B cell (primary cell): ENCODE data around the gene SYMPK. TPM values are rescaled to one million over a fixed set of nuclear protein-coding genes. Genes with fewer than 3 reads are reported as not detected.

Experiments
- ATAC-seq: fragments of 200-7000 bp; cut with Tn5 transposase; one replicate; pipeline ENCODE4 v1.10.0; 2021; ENCODE audit warnings: low read depth, mild to moderate bottlenecking, moderate number of reproducible peaks, moderate library complexity
- CTCF ChIA-PET: fragments of 350-600 bp; sonication (Branson Sonifier 250); formaldehyde crosslinking; loops from one replicate; lab custom pipeline; 2021; ENCODE audit warnings: antibody characterized with exemption, inconsistent platforms; lab: Charles Lee
- POLR2A ChIA-PET: fragments of 350-600 bp; sonication (Branson Sonifier 250); formaldehyde crosslinking; loops from one replicate; lab custom pipeline; 2021; ENCODE audit warnings: antibody characterized with exemption; lab: Charles Lee
- DNase-seq: peaks from one replicate; pipeline ENCODE4 v3.0.0; 2013
- H2AFZ ChIP-seq: 2 replicates; pipeline ENCODE4 v1.6.1; 2012; ENCODE audit warnings: mild to moderate bottlenecking, low read depth, low read length; ENCODE audit not compliant: insufficient read depth, poor library complexity, severe bottlenecking
- H3K27ac ChIP-seq, 2 donors: 1 replicate in 1 of 2; 2 replicates in 1 of 2; pipeline ENCODE4 v1.5.1; 2012 to 2013; ENCODE audit warnings: low read length in 2 of 2, mild to moderate bottlenecking in 2 of 2, moderate library complexity in 1 of 2
- H3K27me3 ChIP-seq, 4 experiments: fragments of 200-600 bp in 1 of 4; sonication (generic) in 1 of 4; replicated peaks in 1 of 4; 1 replicate in 2 of 4; 2 replicates in 2 of 4; pipeline versions ENCODE4 v1.6.1 to v1.7.0; 2013 to 2016; ENCODE audit warnings: low read length in 3 of 4, mild to moderate bottlenecking in 2 of 4, mixed read lengths in 1 of 4, moderate library complexity in 1 of 4; ENCODE audit not compliant: insufficient read depth in 4 of 4, control insufficient read depth in 3 of 4; ENCODE audit errors: control extremely low read depth in 1 of 4
- H3K36me3 ChIP-seq, 2 experiments: replicated peaks in 1 of 2; 1 replicate in 1 of 2; 2 replicates in 1 of 2; pipeline versions ENCODE4 v1.6.1 to v1.7.1; 2013; ENCODE audit warnings: low read length in 1 of 2; ENCODE audit not compliant: insufficient read depth in 2 of 2, control insufficient read depth in 1 of 2; ENCODE audit errors: control extremely low read depth in 1 of 2, extremely low read depth in 1 of 2
- H3K4me1 ChIP-seq, 2 donors: fragments of 200-600 bp in 1 of 2; sonication (generic) in 1 of 2; 1 replicate in 1 of 2; 2 replicates in 1 of 2; pipeline versions ENCODE4 v1.5.1 to v1.6.1; 2013 to 2017; ENCODE audit warnings: low read length in 2 of 2; ENCODE audit not compliant: control insufficient read depth in 2 of 2, insufficient read depth in 2 of 2
- H3K4me2 ChIP-seq: replicated peaks from 2 replicates; pipeline ENCODE3; 2012; ENCODE audit warnings: mild to moderate bottlenecking, low read depth, low read length; ENCODE audit not compliant: poor library complexity, severe bottlenecking
- H3K4me3 ChIP-seq, 5 experiments: fragments of 200-600 bp in 1 of 5; sonication (generic) in 1 of 5; 1 replicate in 3 of 5; 2 replicates in 2 of 5; pipeline versions ENCODE4 v1.5.1 to v1.7.0; 2011 to 2016; ENCODE audit warnings: low read length in 4 of 5, mild to moderate bottlenecking in 4 of 5, low read depth in 2 of 5, control low read depth in 1 of 5, moderate library complexity in 1 of 5; ENCODE audit not compliant: insufficient read depth in 1 of 5; ENCODE audit errors: control extremely low read depth in 1 of 5, extremely low read depth in 1 of 5
- H3K79me2 ChIP-seq: fragments of 200-600 bp; sonication (generic); one replicate; pipeline ENCODE4 v1.6.0; 2016; ENCODE audit warnings: low read length; ENCODE audit not compliant: control insufficient read depth, insufficient read depth
- H3K9ac ChIP-seq: fragments of 200-600 bp; sonication (generic); 2 replicates; pipeline ENCODE4 v1.6.1; 2017; ENCODE audit warnings: mild to moderate bottlenecking, low read length, moderate library complexity
- H3K9me3 ChIP-seq, 3 donors: one replicate each; pipeline versions ENCODE4 v1.6.1 to v1.7.1; 2013; ENCODE audit warnings: low read length in 2 of 3; ENCODE audit not compliant: control insufficient read depth in 2 of 3, insufficient read depth in 1 of 3; ENCODE audit errors: control extremely low read depth in 1 of 3
- H4K20me1 ChIP-seq: 2 replicates; pipeline ENCODE4 v1.6.0; 2012; ENCODE audit warnings: mild to moderate bottlenecking, low read length; ENCODE audit not compliant: insufficient read depth, control insufficient read depth, poor library complexity, severe bottlenecking
- H3K27ac Mint-ChIP-seq: one replicate; pipeline ENCODE4 v1.8.0; 2021; ENCODE audit warnings: mixed read lengths
- H3K27me3 Mint-ChIP-seq: one replicate; pipeline ENCODE4 v1.8.0; 2021; ENCODE audit warnings: mixed read lengths
- H3K4me1 Mint-ChIP-seq: one replicate; pipeline ENCODE4 v1.8.0; 2021; ENCODE audit warnings: mixed read lengths
- H3K4me3 Mint-ChIP-seq: one replicate; pipeline ENCODE4 v1.8.0; 2021; ENCODE audit warnings: mixed read lengths
- H3K9me3 Mint-ChIP-seq: one replicate; pipeline ENCODE4 v1.8.0; 2022; ENCODE audit warnings: mixed read lengths; ENCODE audit not compliant: insufficient read depth
- EZH2 ChIP-seq: IDR thresholded peaks from 2 replicates; pipeline ENCODE4 v1.6.1; 2012; ENCODE audit warnings: borderline replicate concordance, low read depth, mild to moderate bottlenecking, moderate library complexity, low read length; ENCODE audit not compliant: insufficient read depth, poor library complexity, severe bottlenecking
- WGBS: methylation state at CpG from one replicate; pipeline ENCODE4 v1.1.5; 2013; ENCODE audit warnings: missing lambda C conversion rate; ENCODE audit not compliant: insufficient coverage; 5-methylcytosine and 5-hydroxymethylcytosine counted together
- intact Hi-C: fragments of 100-400 bp; cut with micrococcal nuclease; formaldehyde crosslinking; loops from one replicate; pipeline ENCODE4 v1.10.0; 2022
- polyA plus RNA-seq: library from polyadenylated mRNA; depleted of rRNA; stranded (reverse); fragments of >200 nt; gene quantifications from 2 replicates; pipeline ENCODE4 v1.2.3, GENCODE V29; 2012
- total RNA-seq, 2 donors: library from RNA; stranded (reverse); fragments of 120-200 nt in 1 of 2; gene quantifications; 1 replicate in 1 of 2; 2 replicates in 1 of 2; pipeline versions ENCODE4 v1.2.3 to v1.2.4, GENCODE V29; 2013 to 2022
- TF ChIP-seq, protein P1 (sequence below): fragments of 200-600 bp; IDR thresholded peaks from one replicate; pipeline ENCODE4 v1.8.0; 2022; ENCODE audit warnings: antibody characterized with exemption, mild to moderate bottlenecking

SYMPK gene
- total and polyA plus RNA-seq, 2 donors (not counting 1 experiment from before 2014, with no cell fraction given) = 119 to 138 TPM

DNA sequence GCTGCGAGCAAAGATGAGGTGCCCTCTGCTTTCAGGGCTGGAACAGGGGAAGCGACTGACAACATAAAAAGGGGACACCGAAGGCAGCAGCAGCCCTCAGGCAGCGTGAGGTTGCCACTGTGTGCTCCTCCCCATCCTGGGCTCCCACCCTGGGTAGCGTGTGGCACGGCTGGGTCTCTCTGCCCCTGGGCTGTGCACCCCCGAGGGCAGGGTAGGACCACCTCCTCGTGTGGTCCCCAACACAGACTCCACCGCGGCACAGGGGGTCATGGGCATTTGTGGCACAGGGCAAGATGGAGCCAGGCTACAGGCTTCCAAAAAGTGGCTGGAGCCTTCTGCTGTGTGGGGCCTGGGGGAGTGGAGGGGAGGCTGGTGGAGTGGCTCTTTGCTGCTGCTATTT lies 41.4 kb downstream of the SYMPK start:
- H3K27ac ChIP-seq = no peak overlapping the region
- no peak overlapping the region for H2AFZ ChIP-seq
- ChIA-PET CTCF (no interaction called here), POLR2A (no interaction called here)
- WGBS = 95% methylated on average over 10 of the region's 10 CpGs
- H3K4me2 ChIP-seq = no peak overlapping the region
- H3K27ac Mint-ChIP-seq = no peak overlapping the region
- no peak for ATAC-seq
- no peaks in the 10 kb centered on the region for H3K9me3 Mint-ChIP-seq
- H3K4me1 Mint-ChIP-seq = peaks cover 7% of the 10 kb centered on the region
- no peaks in the 10 kb centered on the region for H3K79me2 ChIP-seq
- DNase-seq = no peak
- intact Hi-C loops = no loop called here
- no peaks in the 10 kb centered on the region for H3K9me3 ChIP-seq
- peaks cover 0 to 50% of the 10 kb centered on the region in 2 experiments for H3K36me3 ChIP-seq
- TF ChIP-seq EZH2 = no peak
- TF ChIP-seq, protein P1, sequence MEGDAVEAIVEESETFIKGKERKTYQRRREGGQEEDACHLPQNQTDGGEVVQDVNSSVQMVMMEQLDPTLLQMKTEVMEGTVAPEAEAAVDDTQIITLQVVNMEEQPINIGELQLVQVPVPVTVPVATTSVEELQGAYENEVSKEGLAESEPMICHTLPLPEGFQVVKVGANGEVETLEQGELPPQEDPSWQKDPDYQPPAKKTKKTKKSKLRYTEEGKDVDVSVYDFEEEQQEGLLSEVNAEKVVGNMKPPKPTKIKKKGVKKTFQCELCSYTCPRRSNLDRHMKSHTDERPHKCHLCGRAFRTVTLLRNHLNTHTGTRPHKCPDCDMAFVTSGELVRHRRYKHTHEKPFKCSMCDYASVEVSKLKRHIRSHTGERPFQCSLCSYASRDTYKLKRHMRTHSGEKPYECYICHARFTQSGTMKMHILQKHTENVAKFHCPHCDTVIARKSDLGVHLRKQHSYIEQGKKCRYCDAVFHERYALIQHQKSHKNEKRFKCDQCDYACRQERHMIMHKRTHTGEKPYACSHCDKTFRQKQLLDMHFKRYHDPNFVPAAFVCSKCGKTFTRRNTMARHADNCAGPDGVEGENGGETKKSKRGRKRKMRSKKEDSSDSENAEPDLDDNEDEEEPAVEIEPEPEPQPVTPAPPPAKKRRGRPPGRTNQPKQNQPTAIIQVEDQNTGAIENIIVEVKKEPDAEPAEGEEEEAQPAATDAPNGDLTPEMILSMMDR = no peak
- H3K27me3 ChIP-seq = no peaks in the 10 kb centered on the region
- no peak overlapping the region for H3K9ac ChIP-seq
- peaks cover 6 to 9% of the 10 kb centered on the region in 2 donors for H3K4me1 ChIP-seq
- H3K27me3 Mint-ChIP-seq = no peaks in the 10 kb centered on the region
- peaks cover 9% of the 10 kb centered on the region for H4K20me1 ChIP-seq
- H3K4me3 ChIP-seq = no peak overlapping the region
- H3K4me3 Mint-ChIP-seq = no peak overlapping the region

DNA sequence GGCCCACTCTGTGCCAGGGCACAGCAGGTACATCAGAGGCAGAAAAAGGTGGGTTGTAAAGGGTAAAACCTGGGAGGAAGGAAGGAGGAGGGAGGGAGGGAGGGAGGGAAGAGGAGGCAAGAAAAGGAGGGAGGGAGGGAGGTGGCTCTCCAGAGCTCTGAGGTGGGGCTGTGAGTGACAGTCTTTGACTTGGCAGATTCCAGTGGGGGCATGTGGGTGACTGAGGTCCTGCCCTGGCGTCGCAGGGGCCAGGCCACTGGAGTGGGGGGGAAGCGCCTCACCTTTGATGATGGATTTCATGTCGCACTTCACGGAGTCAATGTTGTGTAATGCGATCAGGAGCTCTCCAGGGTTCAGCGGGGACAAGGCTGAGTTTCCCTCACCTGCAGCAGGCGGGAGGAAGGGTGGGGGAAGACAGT lies 41.8 kb downstream of the SYMPK start:
- ATAC-seq = no peak
- H3K27me3 ChIP-seq = no peaks in the 10 kb centered on the region
- peaks cover 6 to 9% of the 10 kb centered on the region in 2 donors for H3K4me1 ChIP-seq
- CTCF ChIA-PET = interaction anchor here (2.0 kb wide), 1 partner anchor 52 kb away, joined by 10 read pairs; the partner anchor contains the start of gene SIX5
- H2AFZ ChIP-seq = no peak overlapping the region
- no peak overlapping the region for H3K9ac ChIP-seq
- peaks cover 9% of the 10 kb centered on the region for H3K4me1 Mint-ChIP-seq
- peaks cover 14% of the 10 kb centered on the region for H4K20me1 ChIP-seq
- H3K79me2 ChIP-seq = no peaks in the 10 kb centered on the region
- no peaks in the 10 kb centered on the region for H3K27me3 Mint-ChIP-seq
- DNase-seq = no peak
- no peak overlapping the region for H3K4me2 ChIP-seq
- intact Hi-C loops = no loop called here
- WGBS = 96% methylated on average over 8 of the region's 8 CpGs
- H3K27ac Mint-ChIP-seq = no peak overlapping the region
- TF ChIP-seq EZH2 = no peak
- H3K9me3 ChIP-seq = no peaks in the 10 kb centered on the region
- no peaks in the 10 kb centered on the region for H3K9me3 Mint-ChIP-seq
- no peak overlapping the region for H3K4me3 Mint-ChIP-seq
- H3K36me3 ChIP-seq = peaks cover 0 to 45% of the 10 kb centered on the region in 2 experiments
- no peak overlapping the region for H3K4me3 ChIP-seq
- H3K27ac ChIP-seq = no peak overlapping the region
- POLR2A ChIA-PET = no interaction called here
